HFFc6 (cell line): Measurements from ENCODE around the gene GCSAM. TPM values are rescaled to one million over a fixed set of nuclear protein-coding genes. Genes with fewer than 3 reads are reported as not detected.

Experiments
- DNase-seq: peaks from one replicate; pipeline ENCODE4 v3.0.0-alpha.2; 2018
- H3K27ac Mint-ChIP-seq: 2 replicates; pipeline ENCODE4 v1.8.0; 2020; ENCODE audit warnings: mild to moderate bottlenecking, mixed read lengths
- H3K27me3 Mint-ChIP-seq: 2 replicates; pipeline ENCODE4 v1.8.0; 2021; ENCODE audit warnings: mild to moderate bottlenecking, moderate library complexity, mixed read lengths; ENCODE audit not compliant: insufficient read depth
- H3K36me3 Mint-ChIP-seq: 2 replicates; pipeline ENCODE4 v1.8.0; 2021; ENCODE audit warnings: low read depth, mixed read lengths
- H3K4me1 Mint-ChIP-seq: 2 replicates; pipeline ENCODE4 v1.8.0; 2020; ENCODE audit warnings: low read depth, mixed read lengths
- H3K4me3 Mint-ChIP-seq: 2 replicates; pipeline ENCODE4 v1.8.0; 2020; ENCODE audit warnings: mild to moderate bottlenecking, moderate library complexity, mixed read lengths
- H3K9me3 Mint-ChIP-seq: 2 replicates; pipeline ENCODE4 v1.8.0; 2020; ENCODE audit warnings: mild to moderate bottlenecking, mixed read lengths
- total RNA-seq, 6 experiments: library from RNA; stranded (reverse); fragmentation: NEBNext Ultra II Directional; extraction: Animal tissue kit (Norgen Biotek cat#: 25700); gene quantifications; 2 replicates in 1 of 6; 3 replicates in 5 of 6; pipeline ENCODE4 v1.2.3, GENCODE V29; 2021
- TF ChIP-seq, protein P1 (sequence below): fragments of 200-600 bp; sonication (generic); IDR thresholded peaks from 2 replicates; pipeline ENCODE4 v1.5.0; 2021; ENCODE audit warnings: antibody characterized with exemption, mild to moderate bottlenecking

Gene GCSAM
- total RNA-seq, 6 experiments from 2014 or later: not detected

- peaks cover 9% of the 10 kb centered on the region for H3K9me3 Mint-ChIP-seq
- H3K4me3 Mint-ChIP-seq: peak overlapping the region; percentile 15; the same call in 1 of the 2 replicates
- no peaks in the 10 kb centered on the region for H3K27me3 Mint-ChIP-seq
- peaks cover 40% of the 10 kb centered on the region for H3K36me3 Mint-ChIP-seq
- peaks cover 79% of the 10 kb centered on the region for H3K4me1 Mint-ChIP-seq
- peak overlapping the region; percentile 35; the same call in 1 of the 2 replicates for H3K27ac Mint-ChIP-seq
- TF ChIP-seq, protein P1, sequence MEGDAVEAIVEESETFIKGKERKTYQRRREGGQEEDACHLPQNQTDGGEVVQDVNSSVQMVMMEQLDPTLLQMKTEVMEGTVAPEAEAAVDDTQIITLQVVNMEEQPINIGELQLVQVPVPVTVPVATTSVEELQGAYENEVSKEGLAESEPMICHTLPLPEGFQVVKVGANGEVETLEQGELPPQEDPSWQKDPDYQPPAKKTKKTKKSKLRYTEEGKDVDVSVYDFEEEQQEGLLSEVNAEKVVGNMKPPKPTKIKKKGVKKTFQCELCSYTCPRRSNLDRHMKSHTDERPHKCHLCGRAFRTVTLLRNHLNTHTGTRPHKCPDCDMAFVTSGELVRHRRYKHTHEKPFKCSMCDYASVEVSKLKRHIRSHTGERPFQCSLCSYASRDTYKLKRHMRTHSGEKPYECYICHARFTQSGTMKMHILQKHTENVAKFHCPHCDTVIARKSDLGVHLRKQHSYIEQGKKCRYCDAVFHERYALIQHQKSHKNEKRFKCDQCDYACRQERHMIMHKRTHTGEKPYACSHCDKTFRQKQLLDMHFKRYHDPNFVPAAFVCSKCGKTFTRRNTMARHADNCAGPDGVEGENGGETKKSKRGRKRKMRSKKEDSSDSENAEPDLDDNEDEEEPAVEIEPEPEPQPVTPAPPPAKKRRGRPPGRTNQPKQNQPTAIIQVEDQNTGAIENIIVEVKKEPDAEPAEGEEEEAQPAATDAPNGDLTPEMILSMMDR: no peak
- no peak for DNase-seq
Observed at GRCh38 chr3:112090887-112091586, 42.0 kb downstream of the GCSAM start.

DNA sequence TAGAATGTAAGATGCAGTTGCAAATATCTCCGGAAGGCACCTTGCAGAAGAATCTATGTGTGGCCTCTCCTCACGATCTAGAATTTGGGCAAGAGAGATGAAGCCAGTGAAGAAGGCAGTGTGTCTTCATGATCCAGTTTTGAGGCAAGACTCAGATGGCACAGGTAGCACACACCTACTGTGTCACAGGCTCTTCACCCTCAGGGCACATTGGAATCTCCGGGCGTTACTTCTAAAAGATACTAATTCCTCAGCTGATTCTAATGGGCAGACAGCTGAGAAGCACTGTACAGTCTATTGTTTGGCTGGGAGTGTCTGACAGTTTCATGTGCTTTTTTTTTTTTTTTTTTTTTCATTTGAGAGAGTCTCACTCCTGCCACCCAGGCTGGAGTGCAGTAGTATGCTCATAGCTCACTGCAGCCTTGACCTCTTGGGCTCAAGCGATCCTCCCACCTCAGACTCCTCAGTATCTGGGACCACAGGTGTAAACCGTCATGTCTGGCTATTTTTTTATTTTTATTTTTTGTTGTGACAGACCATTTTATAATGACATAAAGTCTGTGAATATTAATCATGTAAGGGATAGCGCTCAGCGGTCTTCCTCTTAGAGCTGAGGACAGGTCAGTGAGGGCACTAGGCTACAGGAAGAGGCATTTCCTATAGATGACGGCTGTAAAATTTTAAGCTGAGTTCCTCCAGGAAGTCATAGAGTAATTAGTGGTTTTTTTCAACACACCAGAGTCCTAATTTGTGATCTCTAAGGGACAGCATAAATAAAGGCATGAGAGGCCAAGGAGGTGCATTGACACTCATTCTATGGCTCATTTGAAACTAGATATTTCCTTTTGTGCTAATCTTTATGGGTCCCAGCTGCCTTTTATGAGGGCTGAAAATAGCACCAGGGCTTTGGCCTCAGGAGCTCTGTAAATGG, 42.8 kb downstream of the GCSAM start:
- H3K27me3 Mint-ChIP-seq: no peaks in the 10 kb centered on the region
- TF ChIP-seq, protein P1: no peak
- peaks cover 78% of the 10 kb centered on the region for H3K4me1 Mint-ChIP-seq
- peak overlapping the region; percentile 35; the same call in 1 of the 2 replicates for H3K27ac Mint-ChIP-seq
- no peak overlapping the region; the same call in 1 of the 2 replicates for H3K4me3 Mint-ChIP-seq
- DNase-seq: no peak
- H3K36me3 Mint-ChIP-seq: peaks cover 32% of the 10 kb centered on the region
- H3K9me3 Mint-ChIP-seq: peaks cover under 1% of the 10 kb centered on the region

DNA sequence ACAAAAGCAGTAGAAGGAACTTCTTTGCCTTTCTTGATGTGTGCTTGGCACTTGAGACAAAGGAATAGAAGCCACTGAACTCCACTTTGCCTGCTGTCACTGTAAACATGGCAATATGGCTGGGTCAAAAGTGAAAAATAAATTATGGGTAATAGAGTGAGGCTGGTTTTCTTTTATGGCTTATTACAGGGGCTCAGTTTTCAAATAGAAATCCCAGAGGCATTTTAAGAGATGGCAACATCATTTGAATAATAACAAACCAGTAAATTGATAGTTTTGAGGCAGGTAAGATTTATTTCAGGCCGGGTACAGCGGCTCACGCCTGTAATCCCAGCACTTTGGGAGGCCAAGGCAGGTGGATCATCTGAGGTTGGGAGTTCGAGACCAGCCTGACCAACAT, 44.1 kb downstream of the GCSAM start:
- TF ChIP-seq, protein P1: no peak
- no peak for DNase-seq
- H3K36me3 Mint-ChIP-seq: peaks cover 19% of the 10 kb centered on the region
- H3K9me3 Mint-ChIP-seq: no peaks in the 10 kb centered on the region
- H3K4me1 Mint-ChIP-seq: peaks cover 75% of the 10 kb centered on the region
- no peak overlapping the region for H3K27ac Mint-ChIP-seq
- peak overlapping the region; percentile 11; the same call in 1 of the 2 replicates for H3K4me3 Mint-ChIP-seq
- H3K27me3 Mint-ChIP-seq: peaks cover 3% of the 10 kb centered on the region; the same call in 1 of the 2 replicates

DNA sequence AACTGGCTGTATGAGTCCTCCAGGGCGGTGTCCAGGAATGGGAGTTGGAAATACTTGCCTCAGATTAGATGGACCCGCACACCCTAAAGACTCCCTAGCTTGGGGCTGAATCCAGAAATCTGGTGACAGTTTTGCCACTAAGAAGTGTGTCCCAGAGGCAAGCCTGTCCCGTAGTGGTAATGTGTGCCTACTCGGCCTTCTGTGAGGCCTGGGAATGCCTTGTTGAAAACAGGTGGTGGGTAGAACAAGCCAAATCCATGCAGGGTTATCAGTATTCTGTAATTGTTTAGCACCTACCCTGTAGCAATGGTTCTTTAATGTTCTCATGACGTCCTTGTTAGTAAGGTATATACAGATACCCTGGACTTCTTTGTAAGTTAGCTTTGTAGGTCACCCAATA, 45.3 kb downstream of the GCSAM start:
- no peaks in the 10 kb centered on the region for H3K9me3 Mint-ChIP-seq
- H3K4me1 Mint-ChIP-seq: peaks cover 65% of the 10 kb centered on the region
- DNase-seq: no peak
- peaks cover 12% of the 10 kb centered on the region for H3K36me3 Mint-ChIP-seq
- H3K4me3 Mint-ChIP-seq: peak overlapping the region; percentile 98
- peak overlapping the region; percentile 96 for H3K27ac Mint-ChIP-seq
- TF ChIP-seq, protein P1: no peak
- peaks cover 3% of the 10 kb centered on the region; the same call in 1 of the 2 replicates for H3K27me3 Mint-ChIP-seq

GRCh38 chr3:112086875-112087524, 46.0 kb downstream of the GCSAM start:
- peak overlapping the region; percentile 96 for H3K27ac Mint-ChIP-seq
- H3K9me3 Mint-ChIP-seq: no peaks in the 10 kb centered on the region
- peaks cover 3% of the 10 kb centered on the region; the same call in 1 of the 2 replicates for H3K27me3 Mint-ChIP-seq

More at GRCh38 chr3:112086875-112087524, 46.0 kb downstream of the GCSAM start:
- H3K36me3 Mint-ChIP-seq: peaks cover 12% of the 10 kb centered on the region
- peaks cover 58% of the 10 kb centered on the region for H3K4me1 Mint-ChIP-seq
- peak overlapping the region; percentile 98 for H3K4me3 Mint-ChIP-seq
- TF ChIP-seq, protein P1: no peak
- peak; percentile 73 for DNase-seq
